ENCODE results near the gene INMT. TPM values are rescaled to one million over a fixed set of nuclear protein-coding genes. Genes with fewer than 3 reads are reported as not detected.

INMT gene
- 0.79 TPM for polyA plus RNA-seq (2013, experiment 1 of 2)
- polyA plus RNA-seq (2013, experiment 2 of 2) = 1.1 TPM

GRCh38 chr7:30751696-30752273, at the start of gene INMT:
INMT (plus strand) TSS chr7:30752135; CDS start chr7:30752151, 16 bp downstream.
- H3K18ac ChIP-seq (ENCODE audit: low read length) = no peak within 1 kb of the TSS
- H3K4ac ChIP-seq (ENCODE audit: low read length) = no peak within 1 kb of the TSS
- H3K14ac ChIP-seq (ENCODE audit: low read length) = no peak within 1 kb of the TSS
- H2BK15ac ChIP-seq (ENCODE audit: low read length) = no peak within 1 kb of the TSS
- H3K4me2 ChIP-seq (ENCODE audit: insufficient read depth, low read length, poor library complexity, severe bottlenecking) = no peak within 1 kb of the TSS
- no peak within 1 kb of the TSS for H2AK5ac ChIP-seq (ENCODE audit: low read depth, low read length)
- H2BK12ac ChIP-seq (ENCODE audit: low read length) = no peak within 1 kb of the TSS
- H3K27ac ChIP-seq (replicated peaks; ENCODE audit: low read length) = no peak within 1 kb of the TSS
- H3K79me1 ChIP-seq (ENCODE audit: low read depth, low read length) = no peaks in the 10 kb centered on the region
- H3K4me3 ChIP-seq (ENCODE audit: low read length in 2 of 2) = no peak within 1 kb of the TSS
- no peak within 1 kb of the TSS for H4K8ac ChIP-seq (ENCODE audit: low read depth, low read length)
- no peak for DNase-seq (ENCODE audit: low spot score)
- H2AFZ ChIP-seq (ENCODE audit: low read length) = peak within 1 kb of the TSS; percentile 73
- H2BK5ac ChIP-seq (ENCODE audit: low read length) = no peak within 1 kb of the TSS
- no peak within 1 kb of the TSS for H4K91ac ChIP-seq (ENCODE audit: low read depth, low read length, poor library complexity)
- H2BK120ac ChIP-seq (ENCODE audit: low read depth, low read length) = no peak within 1 kb of the TSS
- no CpG with 5 or more reads among the region's 6 CpGs for WGBS, 2 donors (ENCODE audit: extremely low coverage in 2 of 2, insufficient read length in 2 of 2, insufficient replicate concordance in 1 of 2)
- no peaks in the 10 kb centered on the region for H3K36me3 ChIP-seq (replicated peaks in 1 of 2; ENCODE audit: control insufficient read depth in 2 of 2, insufficient read depth in 2 of 2, low read length in 2 of 2)
- peaks cover 0 to 2% of the 10 kb centered on the region in 2 donors for H3K9me3 ChIP-seq (replicated peaks in 1 of 2; ENCODE audit: control insufficient read depth in 2 of 2, insufficient read depth in 1 of 2, low read depth in 1 of 2, low read length in 2 of 2)
- no peak within 1 kb of the TSS for H3K9ac ChIP-seq (ENCODE audit: low read depth, low read length, poor library complexity)
- peaks cover 0 to 6% (median 0%) of the 10 kb centered on the region in 3 experiments for H3K27me3 ChIP-seq (ENCODE audit: control insufficient read depth in 3 of 3, insufficient read depth in 3 of 3, low read depth in 1 of 3, low read length in 3 of 3)
- peak within 1 kb of the TSS; percentile 26 for H3K23ac ChIP-seq (ENCODE audit: low read depth, low read length, poor library complexity)
- H3K4me1 ChIP-seq (ENCODE audit: control insufficient read depth in 2 of 2, insufficient read depth in 1 of 2, low read depth in 1 of 2, low read length in 2 of 2) = no peaks in the 10 kb centered on the region

GRCh38 chr7:30702200-30702599, 49.7 kb upstream of the INMT start:
- no peak overlapping the region for H3K4me3 ChIP-seq (ENCODE audit: low read length in 2 of 2)
- no peak overlapping the region for H4K91ac ChIP-seq (ENCODE audit: low read depth, low read length, poor library complexity)
- H3K4ac ChIP-seq (ENCODE audit: low read length) = no peak overlapping the region
- H3K27ac ChIP-seq (replicated peaks; ENCODE audit: low read length) = no peak overlapping the region
- H2AK5ac ChIP-seq (ENCODE audit: low read depth, low read length) = no peak overlapping the region
- H2BK12ac ChIP-seq (ENCODE audit: low read length) = no peak overlapping the region
- no peaks in the 10 kb centered on the region for H3K79me1 ChIP-seq (ENCODE audit: low read depth, low read length)
- no peak overlapping the region for H3K23ac ChIP-seq (ENCODE audit: low read depth, low read length, poor library complexity)
- H3K36me3 ChIP-seq (replicated peaks in 1 of 2; ENCODE audit: control insufficient read depth in 2 of 2, insufficient read depth in 2 of 2, low read length in 2 of 2) = no peaks in the 10 kb centered on the region
- H2BK120ac ChIP-seq (ENCODE audit: low read depth, low read length) = no peak overlapping the region
- peak overlapping the region; percentile 48 for H3K18ac ChIP-seq (ENCODE audit: low read length)
- no peak overlapping the region for H2BK15ac ChIP-seq (ENCODE audit: low read length)
- WGBS, 2 donors (ENCODE audit: extremely low coverage in 2 of 2, insufficient read length in 2 of 2, insufficient replicate concordance in 1 of 2) = no CpG with 5 or more reads among the region's 1 CpG
- no peak overlapping the region for H3K14ac ChIP-seq (ENCODE audit: low read length)
- no peak overlapping the region for H3K4me2 ChIP-seq (ENCODE audit: insufficient read depth, low read length, poor library complexity, severe bottlenecking)
- H2AFZ ChIP-seq (ENCODE audit: low read length) = no peak overlapping the region
- H3K9me3 ChIP-seq (replicated peaks in 1 of 2; ENCODE audit: control insufficient read depth in 2 of 2, insufficient read depth in 1 of 2, low read depth in 1 of 2, low read length in 2 of 2) = peaks cover 0 to 3% of the 10 kb centered on the region in 2 donors
- no peak overlapping the region for H2BK5ac ChIP-seq (ENCODE audit: low read length)
- no peak overlapping the region for H3K9ac ChIP-seq (ENCODE audit: low read depth, low read length, poor library complexity)
- H3K27me3 ChIP-seq (ENCODE audit: control insufficient read depth in 3 of 3, insufficient read depth in 3 of 3, low read depth in 1 of 3, low read length in 3 of 3) = peaks cover 0 to 23% (median 0%) of the 10 kb centered on the region in 3 experiments
- no peak for DNase-seq (ENCODE audit: low spot score)
- peaks cover 0 to 12% of the 10 kb centered on the region in 2 donors for H3K4me1 ChIP-seq (ENCODE audit: control insufficient read depth in 2 of 2, insufficient read depth in 1 of 2, low read depth in 1 of 2, low read length in 2 of 2)
- no peak overlapping the region for H4K8ac ChIP-seq (ENCODE audit: low read depth, low read length)

GRCh38 chr7:30703756-30704155, 48.2 kb upstream of the INMT start:
- Histone ChIP-seq H3K27me3 (ENCODE audit: control insufficient read depth in 3 of 3, insufficient read depth in 3 of 3, low read depth in 1 of 3, low read length in 3 of 3) (peaks cover 0 to 19% (median 0%) of the 10 kb centered on the region in 3 experiments), H3K18ac (ENCODE audit: low read length) (no peak overlapping the region), H2AK5ac (ENCODE audit: low read depth, low read length) (no peak overlapping the region), H3K27ac (replicated peaks; ENCODE audit: low read length) (no peak overlapping the region), H2AFZ (ENCODE audit: low read length) (no peak overlapping the region), H3K79me1 (ENCODE audit: low read depth, low read length) (no peaks in the 10 kb centered on the region), H3K9me3 (replicated peaks in 1 of 2; ENCODE audit: control insufficient read depth in 2 of 2, insufficient read depth in 1 of 2, low read depth in 1 of 2, low read length in 2 of 2) (peaks cover 0 to 2% of the 10 kb centered on the region in 2 donors), H3K4ac (ENCODE audit: low read length) (no peak overlapping the region), H3K4me3 (ENCODE audit: low read length in 2 of 2) (no peak overlapping the region), H3K23ac (ENCODE audit: low read depth, low read length, poor library complexity) (no peak overlapping the region), H3K14ac (ENCODE audit: low read length) (no peak overlapping the region), H2BK5ac (ENCODE audit: low read length) (no peak overlapping the region), H3K4me2 (ENCODE audit: insufficient read depth, low read length, poor library complexity, severe bottlenecking) (no peak overlapping the region), H2BK12ac (ENCODE audit: low read length) (no peak overlapping the region), H4K8ac (ENCODE audit: low read depth, low read length) (no peak overlapping the region), H2BK15ac (ENCODE audit: low read length) (no peak overlapping the region), H3K36me3 (replicated peaks in 1 of 2; ENCODE audit: control insufficient read depth in 2 of 2, insufficient read depth in 2 of 2, low read length in 2 of 2) (no peaks in the 10 kb centered on the region), H3K4me1 (ENCODE audit: control insufficient read depth in 2 of 2, insufficient read depth in 1 of 2, low read depth in 1 of 2, low read length in 2 of 2) (peaks cover 0 to 14% of the 10 kb centered on the region in 2 donors), H4K91ac (ENCODE audit: low read depth, low read length, poor library complexity) (no peak overlapping the region), H2BK120ac (ENCODE audit: low read depth, low read length) (no peak overlapping the region), H3K9ac (ENCODE audit: low read depth, low read length, poor library complexity) (no peak overlapping the region)
- no peak for DNase-seq (ENCODE audit: low spot score)
- WGBS, 2 donors (ENCODE audit: extremely low coverage in 2 of 2, insufficient read length in 2 of 2, insufficient replicate concordance in 1 of 2) = no CpG with 5 or more reads among the region's 4 CpGs

- Histone ChIP-seq H3K9me3 (replicated peaks in 1 of 2; ENCODE audit: control insufficient read depth in 2 of 2, insufficient read depth in 1 of 2, low read depth in 1 of 2, low read length in 2 of 2) (peaks cover 0 to 2% of the 10 kb centered on the region in 2 donors), H2BK12ac (ENCODE audit: low read length) (no peak overlapping the region), H3K9ac (ENCODE audit: low read depth, low read length, poor library complexity) (no peak overlapping the region), H3K23ac (ENCODE audit: low read depth, low read length, poor library complexity) (no peak overlapping the region), H3K27ac (replicated peaks; ENCODE audit: low read length) (no peak overlapping the region), H3K36me3 (replicated peaks in 1 of 2; ENCODE audit: control insufficient read depth in 2 of 2, insufficient read depth in 2 of 2, low read length in 2 of 2) (no peaks in the 10 kb centered on the region), H4K91ac (ENCODE audit: low read depth, low read length, poor library complexity) (no peak overlapping the region), H4K8ac (ENCODE audit: low read depth, low read length) (no peak overlapping the region), H2BK5ac (ENCODE audit: low read length) (no peak overlapping the region), H3K4me2 (ENCODE audit: insufficient read depth, low read length, poor library complexity, severe bottlenecking) (no peak overlapping the region), H3K79me1 (ENCODE audit: low read depth, low read length) (no peaks in the 10 kb centered on the region), H3K14ac (ENCODE audit: low read length) (no peak overlapping the region), H3K27me3 (ENCODE audit: control insufficient read depth in 3 of 3, insufficient read depth in 3 of 3, low read depth in 1 of 3, low read length in 3 of 3) (peaks cover 0 to 15% (median 0%) of the 10 kb centered on the region in 3 experiments), H3K4ac (ENCODE audit: low read length) (no peak overlapping the region), H2BK15ac (ENCODE audit: low read length) (no peak overlapping the region), H2AFZ (ENCODE audit: low read length) (no peak overlapping the region), H3K4me3 (ENCODE audit: low read length in 2 of 2) (no peak overlapping the region), H2AK5ac (ENCODE audit: low read depth, low read length) (no peak overlapping the region), H2BK120ac (ENCODE audit: low read depth, low read length) (no peak overlapping the region), H3K4me1 (ENCODE audit: control insufficient read depth in 2 of 2, insufficient read depth in 1 of 2, low read depth in 1 of 2, low read length in 2 of 2) (peaks cover 0 to 16% of the 10 kb centered on the region in 2 donors), H3K18ac (ENCODE audit: low read length) (no peak overlapping the region)
- WGBS, 2 donors (ENCODE audit: extremely low coverage in 2 of 2, insufficient read length in 2 of 2, insufficient replicate concordance in 1 of 2) = no CpG with 5 or more reads among the region's 8 CpGs
- DNase-seq (ENCODE audit: low spot score) = no peak
These were observed 46.9 kb upstream of the INMT start for GRCh38 chr7:30705008-30705407.
